HepG2 (cell line): Measurements from ENCODE around the gene AKR1C2. TPM values are rescaled to one million over a fixed set of nuclear protein-coding genes. Genes with fewer than 3 reads are reported as not detected.

Experiments
- AFF4 ChIP-seq: sonication (generic); formaldehyde crosslinking; IDR thresholded peaks from 2 replicates; pipeline ENCODE4 v1.4.0; 2020; ENCODE audit warnings: missing genetic modification reagents
- AGO2 ChIP-seq: fragments of 200-400 bp; formaldehyde crosslinking; optimal IDR thresholded peaks from 2 replicates; pipeline ENCODE3; 2017; ENCODE audit warnings: mild to moderate bottlenecking, low read depth, low read length, moderate library complexity
- ATM ChIP-seq: fragments of 450-650 bp; IDR thresholded peaks from 2 replicates; pipeline ENCODE4 v1.7.1; 2017; ENCODE audit warnings: mild to moderate bottlenecking, borderline replicate concordance
- BORCS8-MEF2B ChIP-seq: sonication (generic); formaldehyde crosslinking; IDR thresholded peaks from 2 replicates; pipeline ENCODE4 v1.8.0; 2022; ENCODE audit warnings: mild to moderate bottlenecking, missing genetic modification reagents
- BRD4 ChIP-seq: sonication (generic); formaldehyde crosslinking; IDR thresholded peaks from 2 replicates; pipeline ENCODE4 v1.4.0; 2020; ENCODE audit warnings: missing genetic modification reagents
- CBFB ChIP-seq: sonication (generic); formaldehyde crosslinking; IDR thresholded peaks from 2 replicates; pipeline ENCODE4 v1.4.0; 2020; ENCODE audit warnings: missing genetic modification reagents
- ETV6 ChIP-seq: sonication (generic); formaldehyde crosslinking; conservative IDR thresholded peaks from 2 replicates; pipeline ENCODE4 v1.4.0; 2020; ENCODE audit warnings: missing genetic modification reagents
- HNRNPH1 ChIP-seq: fragments of 200-400 bp; formaldehyde crosslinking; optimal IDR thresholded peaks from 2 replicates; pipeline ENCODE3; 2017; ENCODE audit warnings: mild to moderate bottlenecking, low read depth, low read length
- KAT2B ChIP-seq: fragments of 150-350 bp; IDR thresholded peaks from 2 replicates; pipeline ENCODE4 v1.6.1; 2014; ENCODE audit warnings: low read depth, low read length, borderline replicate concordance
- MEF2D ChIP-seq: sonication (generic); formaldehyde crosslinking; IDR thresholded peaks from 2 replicates; pipeline ENCODE4 v1.5.1; 2020; ENCODE audit warnings: mild to moderate bottlenecking, missing genetic modification reagents
- NKX3-1 ChIP-seq: sonication (generic); formaldehyde crosslinking; IDR thresholded peaks from 2 replicates; pipeline ENCODE4 v1.5.0; 2020; ENCODE audit warnings: missing genetic modification reagents
- POLR2G ChIP-seq: fragments of 200-400 bp; formaldehyde crosslinking; IDR thresholded peaks from 2 replicates; pipeline ENCODE4 v1.6.1; 2018; ENCODE audit warnings: mild to moderate bottlenecking, low read depth, low read length, moderate library complexity
- PRDM10 ChIP-seq: sonication (generic); formaldehyde crosslinking; IDR thresholded peaks from 2 replicates; pipeline ENCODE4 v1.4.0; 2020; ENCODE audit warnings: low read depth, missing genetic modification reagents
- ZBTB10 ChIP-seq: sonication (generic); formaldehyde crosslinking; IDR thresholded peaks from 2 replicates; pipeline ENCODE4 v1.4.0; 2020; ENCODE audit warnings: missing genetic modification reagents, borderline replicate concordance
- ZBTB7A ChIP-seq: sonication (generic); formaldehyde crosslinking; IDR thresholded peaks from 2 replicates; pipeline ENCODE4 v1.8.0; 2022; ENCODE audit warnings: mild to moderate bottlenecking, missing genetic modification reagents
- ZNF235 ChIP-seq: sonication (generic); formaldehyde crosslinking; IDR thresholded peaks from 2 replicates; pipeline ENCODE4 v1.8.1; 2023; ENCODE audit warnings: mild to moderate bottlenecking, missing genetic modification reagents, borderline replicate concordance
- ZNF292 ChIP-seq: sonication (generic); formaldehyde crosslinking; IDR thresholded peaks from 2 replicates; pipeline ENCODE4 v1.8.1; 2022; ENCODE audit warnings: mild to moderate bottlenecking, low read depth, missing genetic modification reagents, borderline replicate concordance
- ZNF343 ChIP-seq: sonication (generic); formaldehyde crosslinking; IDR thresholded peaks from 2 replicates; pipeline ENCODE4 v1.4.0; 2020; ENCODE audit warnings: mild to moderate bottlenecking, missing genetic modification reagents
- ZNF746 ChIP-seq: sonication (generic); formaldehyde crosslinking; IDR thresholded peaks from 2 replicates; pipeline ENCODE4 v1.8.0; 2022; ENCODE audit warnings: mild to moderate bottlenecking, missing genetic modification reagents
- polyA plus RNA-seq, 8 experiments: library from polyadenylated mRNA; depleted of rRNA in 3 of 8; stranded (reverse) in 7 of 8; unstranded in 1 of 8; fragments of >200 nt; fragmentation: Illumina TruSeq in 4 of 8; extraction: Trizol in 4 of 8; gene quantifications; 2 replicates each; pipeline versions ENCODE4 v1.2.1 to v1.2.3, GENCODE V29; 2011 to 2016; ENCODE audit warnings: low read depth in 4 of 8, missing spikeins in 1 of 8, mixed read lengths in 1 of 8; ENCODE audit not compliant: insufficient read depth in 1 of 8
- total RNA-seq, 5 experiments: library from RNA; depleted of rRNA; stranded (reverse); fragments of >200 nt; fragmentation: Illumina TruSeq; extraction: Trizol; gene quantifications; 2 replicates each; pipeline ENCODE4 v1.2.3, GENCODE V29; 2016; ENCODE audit warnings: low read depth in 1 of 5

Gene AKR1C2
- total and polyA plus RNA-seq, 2 of the 13 experiments (the other 11 are each of a cell fraction or from before 2014, with no cell fraction given) = 140 to 900 TPM

GRCh38 chr10:4947635-4948596 lies 55.7 kb downstream of the AKR1C2 start (continued):
- no peak for TF ChIP-seq NKX3-1 (CRISPR knock-in tag)
- TF ChIP-seq ZNF235 (CRISPR knock-in tag) = no peak
- TF ChIP-seq ETV6 (CRISPR knock-in tag) = no peak
- TF ChIP-seq MEF2D = no peak
- no peak for TF ChIP-seq KAT2B
- peak; percentile 85; the same call in 1 of the 2 replicates for TF ChIP-seq AFF4
- no peak for TF ChIP-seq ZNF292 (CRISPR knock-in tag)
- no peak for TF ChIP-seq ATM
- TF ChIP-seq ZNF343 = no peak
- TF ChIP-seq HNRNPH1 = no peak
- no peak for TF ChIP-seq ZBTB7A (CRISPR knock-in tag)
- peak; percentile 43; the same call in 1 of the 2 replicates for TF ChIP-seq BRD4 (CRISPR knock-in tag)
- no peak for TF ChIP-seq BORCS8-MEF2B (CRISPR knock-in tag)
- TF ChIP-seq POLR2G = peak; percentile 72
- TF ChIP-seq PRDM10 = 0 out of 2 replicates have a peak, but pooled peaks have one; percentile 44
- TF ChIP-seq AGO2 = no peak
- TF ChIP-seq ZBTB10 (CRISPR knock-in tag) = no peak
- peak; percentile 50; the same call in 1 of the 2 replicates for TF ChIP-seq CBFB (CRISPR knock-in tag)
- no peak for TF ChIP-seq ZNF746 (CRISPR knock-in tag)
